Activated T-cell treated with anti-CD3 and anti-CD28 coated beads, Interleukin-2, amount 50 U/mL, for 48 hours (primary cell): Measurements from ENCODE around the gene CCDC187.

Experiments
- DNase-seq, 2 experiments: peaks; one replicate each; pipeline ENCODE4 v3.0.0-alpha.2; 2020

CCDC187 gene

GRCh38 chr9:136311051-136312008 lies 7.4 kb upstream of the CCDC187 start:
- DNase-seq: no peak

- DNase-seq: no peak
These were observed 6.6 kb upstream of the CCDC187 start for GRCh38 chr9:136310273-136311030.

GRCh38 chr9:136309806-136310220 lies 5.9 kb upstream of the CCDC187 start:
- DNase-seq: no peak

- DNase-seq: no peak
These were observed 5.4 kb upstream of the CCDC187 start for GRCh38 chr9:136309101-136309801.

- no peak for DNase-seq
These were observed 4.8 kb upstream of the CCDC187 start for GRCh38 chr9:136308702-136309053.

GRCh38 chr9:136308006-136308701 lies 4.3 kb upstream of the CCDC187 start:
- no peak for DNase-seq

GRCh38 chr9:136307215-136307750 lies 3.4 kb upstream of the CCDC187 start:
- no peak for DNase-seq

GRCh38 chr9:136306211-136307208 lies 2.6 kb upstream of the CCDC187 start:
- DNase-seq: peak in 1 of 2 experiments; percentile 30

GRCh38 chr9:136305804-136306203 lies 1.9 kb upstream of the CCDC187 start:
- DNase-seq: no peak

GRCh38 chr9:136304981-136305380 lies 1.1 kb upstream of the CCDC187 start:
- no peak for DNase-seq

- no peak for DNase-seq
These were observed 562 bp upstream of the CCDC187 start for GRCh38 chr9:136304456-136304855.

GRCh38 chr9:136303066-136303824 lies 649 bp downstream of the CCDC187 start:
- DNase-seq: no peak

- no peak for DNase-seq
These were observed 1.4 kb downstream of the CCDC187 start for GRCh38 chr9:136302527-136302926.

- DNase-seq: no peak
These were observed 3.0 kb downstream of the CCDC187 start for GRCh38 chr9:136300866-136301265.

GRCh38 chr9:136300016-136300545 lies 3.8 kb downstream of the CCDC187 start:
- DNase-seq: no peak

GRCh38 chr9:136299541-136299940 lies 4.4 kb downstream of the CCDC187 start:
- DNase-seq: no peak

GRCh38 chr9:136299116-136299515 lies 4.8 kb downstream of the CCDC187 start:
- DNase-seq: no peak

- no peak for DNase-seq
These were observed 5.8 kb downstream of the CCDC187 start for GRCh38 chr9:136297766-136298735.
